GM13977 (cell line): ENCODE results near the gene SYPL2.

Experiments used
- DNase-seq: peaks from one replicate; pipeline ENCODE4 v3.0.0; 2012; ENCODE audit warnings: low spot score
- in situ Hi-C: fragments of 300-500 bp; cut with MboI; formaldehyde crosslinking; loops from one replicate; pipeline ENCODE4 v1.12.0; 2022; ENCODE audit warnings: low sequenced_read_pairs, low pct_unique_long_range_greater_than_20kb, mixed read lengths, inconsistent platforms; ENCODE audit not compliant: unreplicated experiment
- TF ChIP-seq, protein P1 (sequence below): IDR thresholded peaks from 2 replicates; pipeline ENCODE4 v1.5.1; 2012; ENCODE audit warnings: mild to moderate bottlenecking, control low read depth; ENCODE audit not compliant: insufficient read depth; ENCODE audit errors: extremely low read depth, missing control alignments

SYPL2 gene

DNA sequence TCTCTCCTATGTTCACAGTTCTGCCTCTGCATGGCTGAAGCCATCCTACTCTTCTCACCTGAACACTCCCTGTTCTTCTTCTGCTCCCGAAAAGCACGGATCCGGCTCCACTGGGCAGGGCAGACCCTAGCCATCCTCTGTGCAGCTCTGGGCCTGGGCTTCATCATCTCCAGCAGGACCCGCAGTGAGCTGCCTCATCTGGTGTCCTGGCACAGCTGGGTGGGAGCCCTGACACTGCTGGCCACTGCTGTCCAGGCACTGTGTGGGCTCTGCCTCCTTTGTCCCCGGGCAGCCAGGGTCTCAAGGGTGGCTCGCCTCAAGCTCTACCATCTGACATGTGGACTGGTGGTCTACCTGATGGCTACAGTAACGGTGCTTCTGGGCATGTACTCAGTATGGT is 29.4 kb downstream of the SYPL2 start:
- DNase-seq = no peak
- TF ChIP-seq, protein P1, sequence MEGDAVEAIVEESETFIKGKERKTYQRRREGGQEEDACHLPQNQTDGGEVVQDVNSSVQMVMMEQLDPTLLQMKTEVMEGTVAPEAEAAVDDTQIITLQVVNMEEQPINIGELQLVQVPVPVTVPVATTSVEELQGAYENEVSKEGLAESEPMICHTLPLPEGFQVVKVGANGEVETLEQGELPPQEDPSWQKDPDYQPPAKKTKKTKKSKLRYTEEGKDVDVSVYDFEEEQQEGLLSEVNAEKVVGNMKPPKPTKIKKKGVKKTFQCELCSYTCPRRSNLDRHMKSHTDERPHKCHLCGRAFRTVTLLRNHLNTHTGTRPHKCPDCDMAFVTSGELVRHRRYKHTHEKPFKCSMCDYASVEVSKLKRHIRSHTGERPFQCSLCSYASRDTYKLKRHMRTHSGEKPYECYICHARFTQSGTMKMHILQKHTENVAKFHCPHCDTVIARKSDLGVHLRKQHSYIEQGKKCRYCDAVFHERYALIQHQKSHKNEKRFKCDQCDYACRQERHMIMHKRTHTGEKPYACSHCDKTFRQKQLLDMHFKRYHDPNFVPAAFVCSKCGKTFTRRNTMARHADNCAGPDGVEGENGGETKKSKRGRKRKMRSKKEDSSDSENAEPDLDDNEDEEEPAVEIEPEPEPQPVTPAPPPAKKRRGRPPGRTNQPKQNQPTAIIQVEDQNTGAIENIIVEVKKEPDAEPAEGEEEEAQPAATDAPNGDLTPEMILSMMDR = no peak
- in situ Hi-C loops = no loop called here

DNA sequence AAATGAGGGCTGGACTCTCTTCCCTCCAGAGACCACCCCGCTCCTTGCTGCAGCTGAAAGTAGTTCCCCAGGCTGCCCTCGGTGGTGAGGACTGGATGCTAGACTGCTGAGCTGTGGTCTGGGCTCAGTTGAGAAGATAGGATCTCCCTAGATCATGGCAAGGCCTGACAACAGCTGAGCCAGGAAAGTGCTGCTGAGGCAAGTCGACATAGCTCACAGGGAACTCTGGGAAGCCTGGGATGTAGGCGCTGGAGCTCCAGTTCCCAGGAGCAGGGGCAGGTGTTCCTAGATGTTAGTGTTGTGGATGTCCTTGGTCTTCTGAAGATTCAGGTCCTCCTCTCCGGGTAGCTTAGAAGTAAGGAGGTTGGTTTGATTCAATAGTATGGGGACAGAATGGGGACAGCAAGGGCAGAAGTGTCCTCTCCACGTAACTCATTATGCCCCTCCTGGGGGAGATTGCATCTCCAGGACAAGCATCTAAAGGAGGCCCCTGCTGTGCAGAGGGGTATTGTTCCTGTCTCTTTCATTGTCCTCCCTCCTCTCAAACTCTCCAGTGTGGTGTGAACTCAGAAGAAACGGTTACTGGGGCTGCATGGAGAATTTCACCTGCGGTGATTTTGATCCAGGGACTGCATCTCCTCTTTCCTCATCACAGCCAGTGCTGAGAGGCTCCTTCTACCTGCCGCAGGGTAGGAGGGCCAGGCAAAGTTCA is 31.3 kb downstream of the SYPL2 start:
- TF ChIP-seq, protein P1 = no peak
- DNase-seq = no peak
- in situ Hi-C loops = no loop called here

DNA sequence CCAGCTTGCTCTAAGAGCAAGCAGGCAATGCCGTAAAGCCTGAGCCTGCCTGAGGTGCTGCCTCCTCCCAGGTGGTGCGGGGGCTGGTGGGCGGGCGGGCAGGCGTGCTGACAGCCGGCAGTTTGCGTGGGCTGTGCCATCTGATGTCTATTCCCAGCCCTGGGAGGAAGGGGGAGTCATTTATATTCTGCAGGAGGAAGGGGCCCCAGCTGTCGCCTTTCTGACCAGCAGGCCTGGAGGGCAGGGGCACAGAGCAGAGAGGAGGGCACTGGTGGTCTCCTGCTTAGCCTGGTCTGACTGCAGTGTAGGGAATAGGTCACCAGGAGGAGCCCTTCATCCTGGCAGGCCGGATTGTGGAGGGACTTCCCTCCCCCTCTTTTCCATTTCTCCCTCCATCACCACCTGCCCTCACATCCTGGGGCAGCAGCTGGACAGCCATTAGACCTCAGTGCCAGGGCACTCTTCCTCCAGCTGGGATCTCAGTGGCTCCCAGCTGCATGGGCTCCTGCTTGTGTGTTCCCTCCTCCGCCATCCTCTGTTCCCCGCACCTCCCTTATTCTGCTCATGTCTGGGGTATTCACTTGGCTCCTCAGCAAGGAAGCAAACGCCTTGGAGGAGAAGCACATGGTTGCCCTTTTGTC is 31.9 kb downstream of the SYPL2 start:
- in situ Hi-C loops = no loop called here
- TF ChIP-seq, protein P1 = peak; percentile 52

DNA sequence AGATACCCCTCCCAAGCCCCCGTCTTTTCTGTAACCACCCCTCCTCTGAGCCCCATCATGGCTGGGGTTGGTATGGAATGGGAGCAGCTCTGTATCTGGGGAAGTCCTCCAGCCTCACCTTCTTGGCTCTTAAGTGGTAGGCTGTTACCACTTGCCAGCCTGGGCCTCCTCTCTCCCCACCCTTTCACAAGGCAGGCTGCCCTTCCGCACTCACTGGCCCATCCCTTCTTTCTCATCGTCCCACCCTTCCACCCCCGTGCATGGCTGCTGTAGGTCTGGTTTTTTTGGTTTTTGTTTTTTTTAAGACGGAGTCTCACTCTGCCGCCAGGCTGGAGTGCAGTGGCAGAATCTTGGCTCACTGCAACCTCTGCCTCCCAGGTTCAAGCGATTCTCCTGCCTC is 32.7 kb downstream of the SYPL2 start:
- in situ Hi-C loops = no loop called here

More for the DNA sequence above, 31.9 kb downstream of the SYPL2 start:
- DNase-seq = no peak

DNA sequence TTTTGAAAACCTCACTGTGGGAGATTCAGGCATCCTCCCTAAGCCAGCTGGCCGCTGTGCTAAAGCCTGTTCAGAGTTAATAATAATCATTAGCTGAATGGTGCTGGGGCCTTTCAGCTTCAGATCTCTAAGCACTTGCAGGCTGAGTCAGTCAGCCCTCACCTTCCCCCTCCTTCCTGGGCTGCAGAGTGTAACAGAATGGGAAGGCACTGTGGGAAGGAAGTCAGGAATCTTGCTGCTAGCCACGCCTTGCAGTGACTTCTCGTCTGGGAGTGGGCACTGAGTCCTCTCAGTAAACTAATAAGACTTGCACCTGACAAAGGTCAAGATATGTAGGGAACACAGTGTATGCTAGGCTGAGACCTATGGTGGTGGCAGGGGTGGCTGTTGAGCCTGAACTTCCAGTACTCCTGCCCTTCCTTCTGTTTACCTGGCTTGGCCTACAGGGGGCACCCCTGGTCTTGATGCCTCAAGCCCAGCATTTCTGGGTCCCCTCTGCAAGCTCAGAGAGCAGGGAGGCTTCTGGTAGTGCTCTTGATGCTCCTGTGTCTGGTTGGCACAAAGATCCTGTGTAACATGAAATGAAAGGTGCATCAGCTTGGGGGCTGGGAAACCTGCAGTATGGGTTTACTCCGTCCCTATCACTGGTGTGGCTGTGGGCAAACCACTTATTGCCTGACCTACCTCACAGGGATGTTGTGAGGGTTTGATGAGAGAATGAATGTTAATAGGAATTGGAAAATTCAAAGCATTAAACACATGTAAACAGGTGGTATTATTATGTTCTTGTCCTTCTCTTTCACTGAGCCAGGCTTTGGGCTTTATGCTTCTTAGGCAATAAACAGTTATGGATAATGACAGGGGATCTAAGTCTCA is 33.6 kb downstream of the SYPL2 start:
- in situ Hi-C loops = no loop called here

More for the DNA sequence above, 32.7 kb downstream of the SYPL2 start:
- DNase-seq = no peak
- TF ChIP-seq, protein P1 = no peak

DNA sequence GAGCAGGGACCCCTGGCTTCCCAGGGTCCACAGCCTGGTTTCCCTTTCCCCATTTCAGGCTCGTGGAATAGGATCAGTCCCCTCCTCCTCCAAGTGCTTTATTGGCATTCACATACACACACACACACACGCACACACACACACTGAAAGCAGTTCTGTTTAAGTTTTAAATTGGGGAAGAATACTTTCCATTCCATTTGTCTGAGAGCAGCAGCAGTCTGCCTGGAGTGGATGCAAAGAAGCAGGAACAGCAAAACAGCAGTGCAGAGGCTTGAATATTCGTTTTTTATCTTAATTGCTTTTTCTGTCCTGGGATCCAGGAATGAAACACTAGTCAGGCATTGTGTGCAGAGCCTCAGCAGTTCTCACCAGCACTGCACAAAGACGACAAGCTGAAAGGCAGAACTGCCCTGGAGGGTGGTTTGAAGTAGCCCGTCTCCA is 34.6 kb downstream of the SYPL2 start:
- in situ Hi-C loops = no loop called here
- no peak for DNase-seq
- TF ChIP-seq, protein P1 = no peak

More for the DNA sequence above, 33.6 kb downstream of the SYPL2 start:
- DNase-seq = no peak
- TF ChIP-seq, protein P1 = peak; percentile 64
